HFFc6 (cell line): ENCODE measurements around the gene PXN. TPM values are rescaled to one million over a fixed set of nuclear protein-coding genes. Genes with fewer than 3 reads are reported as not detected.

Experiments used
- DNase-seq: peaks from one replicate; pipeline ENCODE4 v3.0.0-alpha.2; 2018
- H3K27ac Mint-ChIP-seq: 2 replicates; pipeline ENCODE4 v1.8.0; 2020; ENCODE audit warnings: mild to moderate bottlenecking, mixed read lengths
- H3K27me3 Mint-ChIP-seq: 2 replicates; pipeline ENCODE4 v1.8.0; 2021; ENCODE audit warnings: mild to moderate bottlenecking, moderate library complexity, mixed read lengths; ENCODE audit not compliant: insufficient read depth
- H3K36me3 Mint-ChIP-seq: 2 replicates; pipeline ENCODE4 v1.8.0; 2021; ENCODE audit warnings: low read depth, mixed read lengths
- H3K4me1 Mint-ChIP-seq: 2 replicates; pipeline ENCODE4 v1.8.0; 2020; ENCODE audit warnings: low read depth, mixed read lengths
- H3K4me3 Mint-ChIP-seq: 2 replicates; pipeline ENCODE4 v1.8.0; 2020; ENCODE audit warnings: mild to moderate bottlenecking, moderate library complexity, mixed read lengths
- H3K9me3 Mint-ChIP-seq: 2 replicates; pipeline ENCODE4 v1.8.0; 2020; ENCODE audit warnings: mild to moderate bottlenecking, mixed read lengths
- CTCF ChIP-seq: fragments of 200-600 bp; sonication (generic); IDR thresholded peaks from 2 replicates; pipeline ENCODE4 v1.5.0; 2021; ENCODE audit warnings: antibody characterized with exemption, mild to moderate bottlenecking
- total RNA-seq, 6 experiments: library from RNA; stranded (reverse); fragmentation: NEBNext Ultra II Directional; extraction: Animal tissue kit (Norgen Biotek cat#: 25700); gene quantifications; 2 replicates in 1 of 6; 3 replicates in 5 of 6; pipeline ENCODE4 v1.2.3, GENCODE V29; 2021

Gene PXN
- total RNA-seq, 6 experiments from 2014 or later = 219 to 290 (median 253) TPM

DNA sequence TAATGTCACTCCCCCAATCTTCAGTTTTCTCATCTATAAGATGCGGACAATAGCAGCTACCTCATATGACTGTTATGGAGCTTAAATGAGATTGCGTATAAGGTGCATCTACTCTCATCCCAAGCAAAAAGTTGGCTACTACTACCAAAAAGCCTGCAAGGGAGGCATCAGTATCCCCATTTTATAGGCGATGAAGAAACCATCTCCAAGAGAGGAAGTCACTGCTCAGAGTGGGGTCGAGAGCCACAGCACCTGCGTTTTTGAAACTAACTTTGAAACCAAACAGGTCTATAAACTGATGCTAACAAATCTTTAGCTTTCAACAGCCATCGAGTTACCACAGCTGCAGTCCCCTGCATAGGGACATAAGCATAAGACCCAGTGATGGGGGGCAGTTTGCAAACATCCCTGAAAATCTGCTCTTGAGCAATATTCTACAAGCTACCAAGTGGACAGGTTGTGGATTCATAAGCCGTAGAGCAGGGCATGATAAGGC, 74.5 kb downstream of the PXN start:
- TF ChIP-seq CTCF = no peak
- no peak overlapping the region for H3K4me3 Mint-ChIP-seq
- no peak for DNase-seq
- no peak overlapping the region for H3K27ac Mint-ChIP-seq
- peaks cover 22% of the 10 kb centered on the region for H3K4me1 Mint-ChIP-seq
- H3K27me3 Mint-ChIP-seq = peaks cover 12% of the 10 kb centered on the region
- H3K36me3 Mint-ChIP-seq = peaks cover 25% of the 10 kb centered on the region
- no peaks in the 10 kb centered on the region for H3K9me3 Mint-ChIP-seq

GRCh38 chr12:120190386-120190785, 75.1 kb downstream of the PXN start:
- H3K4me1 Mint-ChIP-seq = peaks cover 21% of the 10 kb centered on the region
- H3K36me3 Mint-ChIP-seq = peaks cover 25% of the 10 kb centered on the region
- no peaks in the 10 kb centered on the region for H3K9me3 Mint-ChIP-seq
- no peak overlapping the region for H3K27ac Mint-ChIP-seq
- no peak for DNase-seq
- TF ChIP-seq CTCF = no peak
- peaks cover 12% of the 10 kb centered on the region for H3K27me3 Mint-ChIP-seq
- no peak overlapping the region for H3K4me3 Mint-ChIP-seq

GRCh38 chr12:120186654-120187053, 78.9 kb downstream of the PXN start:
- H3K36me3 Mint-ChIP-seq = peaks cover 43% of the 10 kb centered on the region
- H3K27me3 Mint-ChIP-seq = 0 out of 2 replicates have a peak, but pooled peaks cover 2% of the 10 kb centered on the region
- no peak for DNase-seq
- H3K4me3 Mint-ChIP-seq = no peak overlapping the region
- no peak overlapping the region for H3K27ac Mint-ChIP-seq
- H3K9me3 Mint-ChIP-seq = no peaks in the 10 kb centered on the region
- peaks cover 33% of the 10 kb centered on the region for H3K4me1 Mint-ChIP-seq
- TF ChIP-seq CTCF = no peak

DNA sequence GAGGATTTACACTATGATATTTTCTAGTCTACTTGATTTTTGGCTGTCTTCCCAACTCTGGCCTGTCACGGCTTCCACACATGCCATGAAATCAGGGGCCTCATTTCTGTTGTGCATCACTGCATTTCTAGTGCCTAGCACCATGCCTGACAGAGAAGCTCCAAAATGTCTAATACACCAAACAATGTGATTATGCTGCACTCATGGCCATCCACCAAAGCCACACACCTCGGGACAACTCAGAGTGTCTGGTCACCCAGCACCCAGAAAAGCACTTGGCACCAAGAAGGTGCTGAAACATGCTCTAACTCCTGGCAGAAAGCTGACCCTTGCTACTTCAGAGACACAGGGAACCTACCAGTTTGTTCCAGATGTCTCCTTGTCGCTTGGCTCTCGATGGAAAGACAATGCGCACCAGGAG, 82.3 kb downstream of the PXN start:
- peaks cover 31% of the 10 kb centered on the region for H3K4me1 Mint-ChIP-seq
- DNase-seq = peak; percentile 73
- peak overlapping the region; percentile 70 for H3K27ac Mint-ChIP-seq
- H3K4me3 Mint-ChIP-seq = no peak overlapping the region; the same call in 1 of the 2 replicates
- H3K27me3 Mint-ChIP-seq = peaks cover 2% of the 10 kb centered on the region; the same call in 1 of the 2 replicates
- no peak for TF ChIP-seq CTCF
- H3K9me3 Mint-ChIP-seq = no peaks in the 10 kb centered on the region
- peaks cover 47% of the 10 kb centered on the region for H3K36me3 Mint-ChIP-seq

DNA sequence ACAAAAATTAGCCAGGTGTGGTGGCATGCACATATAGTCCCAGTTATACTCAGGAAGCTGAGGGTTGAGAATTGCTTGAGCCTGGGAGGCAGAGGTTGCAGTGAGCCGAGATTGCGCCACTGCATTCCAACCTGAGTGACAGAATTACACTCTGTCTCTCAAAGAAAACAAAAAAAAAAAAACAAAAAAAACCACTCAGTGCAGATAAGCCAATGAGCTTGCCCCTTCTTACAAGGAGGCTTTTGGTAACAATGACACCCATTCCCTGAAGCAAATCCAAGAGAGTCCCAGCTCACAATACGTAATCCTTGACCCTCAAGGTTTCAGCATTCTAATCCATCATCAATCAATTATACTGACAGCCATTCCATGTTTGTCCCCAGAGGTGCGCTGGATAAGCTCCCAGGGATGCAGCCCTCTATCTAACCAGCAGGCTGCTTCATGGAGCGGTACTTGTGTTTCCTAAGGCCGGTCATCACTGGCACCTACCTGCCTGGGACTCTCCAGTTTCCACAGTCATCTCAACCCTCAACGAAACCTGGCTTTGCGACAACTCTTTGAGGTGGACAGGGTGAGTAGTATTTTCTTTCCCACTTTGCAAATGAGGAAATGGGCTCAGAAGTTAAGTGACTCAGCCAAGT, 83.4 kb downstream of the PXN start:
- TF ChIP-seq CTCF = peak; percentile 25; the same call in 1 of the 2 replicates
- Mint-ChIP-seq H3K36me3 (peaks cover 57% of the 10 kb centered on the region), H3K27me3 (no peaks in the 10 kb centered on the region; the same call in 1 of the 2 replicates), H3K4me1 (peaks cover 31% of the 10 kb centered on the region), H3K27ac (peak overlapping the region; percentile 70), H3K4me3 (no peak overlapping the region; the same call in 1 of the 2 replicates), H3K9me3 (no peaks in the 10 kb centered on the region)
- peak; percentile 40 for DNase-seq
